Measurements from ENCODE around the gene SAMD9L. TPM values are rescaled to one million over a fixed set of nuclear protein-coding genes. Genes with fewer than 3 reads are reported as not detected.

Gene SAMD9L
- polyA plus RNA-seq, 2 of the 4 experiments (the other 2 are of a cell fraction) = 0.44 to 1.5 TPM

DNA sequence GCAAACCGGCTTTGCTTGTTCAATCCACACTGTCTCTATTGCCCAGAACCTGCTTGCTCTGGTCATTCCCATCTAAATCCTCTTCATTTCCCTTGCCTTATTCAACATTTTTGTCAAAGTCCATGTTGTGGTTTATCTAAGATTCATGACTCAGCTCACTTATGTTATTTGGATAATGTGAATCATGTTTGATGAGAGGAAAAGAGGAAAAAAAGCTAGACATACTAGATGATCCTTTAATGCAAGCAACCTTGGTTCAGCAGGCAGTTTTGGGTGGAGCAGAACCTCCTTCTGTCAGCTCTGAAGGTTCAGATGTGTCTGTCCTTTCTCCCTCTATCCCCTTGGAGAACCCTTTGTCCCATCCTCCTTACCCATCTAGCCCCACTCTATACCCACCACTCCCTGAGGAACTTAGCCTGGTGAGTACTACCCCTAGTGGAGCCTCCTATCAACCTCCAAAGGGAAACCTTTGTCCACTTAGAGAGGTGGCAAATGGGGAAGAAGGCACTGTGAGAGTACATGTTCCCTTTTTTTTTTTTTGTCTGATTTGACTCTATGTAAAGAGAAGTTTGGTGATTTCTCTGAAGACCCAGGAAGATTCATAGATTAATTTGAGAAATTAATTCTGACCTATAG lies 2.1 kb upstream of the SAMD9L start:
- peak overlapping the region in 1 of 2 experiments; percentile 56; a peak in 2 of 6 replicates for H3K27ac ChIP-seq
- H3K4me2 ChIP-seq = peak overlapping the region; percentile 48
- no peaks in the 10 kb centered on the region for H3K9me3 ChIP-seq
- H3K4me3 ChIP-seq = no peak overlapping the region
- peaks cover 30% of the 10 kb centered on the region for H3K4me1 ChIP-seq
- ChIA-PET POLR2A (no interaction called here), CTCF (interaction anchor here (1.3 to 1.7 kb wide), 3 partner anchors 11 to 77 kb away, joined by 3 to 4 read pairs (median 4); no protein-coding TSS in a partner anchor)
- ATAC-seq (peak; percentile 74 to 84), FAIRE-seq (no peak), DNase-seq (ENCODE audit: low read depth in 1 of 2, low spot score in 1 of 2) (peak in 1 of 2 experiments; percentile 53)
- 12% methylated on average over 1 of the region's 1 CpG for WGBS (ENCODE audit: missing lambda C conversion rate)
- no peak for TF ChIP-seq RNF2 (IDR thresholded peaks at IDR 0.05; ENCODE audit: borderline replicate concordance, low read depth)
- TF ChIP-seq CHD4 (IDR thresholded peaks at IDR 0.05; ENCODE audit: borderline replicate concordance) = no peak
- no peak for TF ChIP-seq FOSL2 (IDR thresholded peaks at IDR 0.05)
- TF ChIP-seq FOSL2 (CRISPR knock-in tag; IDR thresholded peaks at IDR 0.05) = peak; percentile 68
- peak; percentile 75 for TF ChIP-seq MAFK (IDR thresholded peaks at IDR 0.05; ENCODE audit: partially characterized antibody)
- TF ChIP-seq GATA3 (IDR thresholded peaks at IDR 0.05; ENCODE audit: borderline replicate concordance) = no peak; the same call in 1 of the 2 replicates
- no peak for TF ChIP-seq HOXA7 (CRISPR knock-in tag; IDR thresholded peaks at IDR 0.05)
- TF ChIP-seq RFX5 (IDR thresholded peaks at IDR 0.05) = no peak
- peak; percentile 23; the same call in 1 of the 2 replicates for TF ChIP-seq JUNB (IDR thresholded peaks at IDR 0.05)

DNA sequence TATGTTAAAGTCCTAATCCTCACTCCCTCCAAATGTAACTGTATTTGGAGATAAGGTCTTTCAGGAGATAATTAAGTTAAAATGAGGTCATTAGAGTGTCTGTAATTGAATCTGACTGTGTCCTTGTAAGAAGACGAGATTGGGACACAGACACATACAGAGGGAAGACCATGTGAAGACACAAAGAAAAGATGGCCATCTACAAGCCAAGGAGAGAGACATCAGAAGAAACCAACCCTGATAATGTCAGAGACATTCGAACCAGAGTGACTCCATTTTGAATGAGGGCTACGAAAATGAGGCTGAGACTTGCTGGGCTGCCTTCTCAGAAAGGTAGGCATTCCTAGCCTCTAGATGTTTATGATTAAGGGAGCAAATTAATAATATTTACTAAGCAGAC lies 542 bp upstream of the SAMD9L start:
- Histone ChIP-seq H3K4me1 (peaks cover 30% of the 10 kb centered on the region), H3K9me3 (no peaks in the 10 kb centered on the region), H3K27ac (peak overlapping the region in 1 of 2 experiments; percentile 14; a peak in 2 of 6 replicates), H3K4me2 (peak overlapping the region; percentile 79), H3K4me3 (peak overlapping the region; percentile 20; the same call in 1 of the 3 replicates)
- WGBS (ENCODE audit: missing lambda C conversion rate) = 87% methylated on average over 3 of the region's 3 CpGs
- no peak for ATAC-seq
- ChIA-PET POLR2A (no interaction called here), CTCF (no interaction called here)
- no peak for DNase-seq (ENCODE audit: low read depth in 1 of 2, low spot score in 1 of 2)
- FAIRE-seq = no peak
- TF ChIP-seq TFCP2L1 (CRISPR knock-in tag; IDR thresholded peaks at IDR 0.05) = no peak
- TF ChIP-seq, protein P1, sequence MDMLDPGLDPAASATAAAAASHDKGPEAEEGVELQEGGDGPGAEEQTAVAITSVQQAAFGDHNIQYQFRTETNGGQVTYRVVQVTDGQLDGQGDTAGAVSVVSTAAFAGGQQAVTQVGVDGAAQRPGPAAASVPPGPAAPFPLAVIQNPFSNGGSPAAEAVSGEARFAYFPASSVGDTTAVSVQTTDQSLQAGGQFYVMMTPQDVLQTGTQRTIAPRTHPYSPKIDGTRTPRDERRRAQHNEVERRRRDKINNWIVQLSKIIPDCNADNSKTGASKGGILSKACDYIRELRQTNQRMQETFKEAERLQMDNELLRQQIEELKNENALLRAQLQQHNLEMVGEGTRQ (IDR thresholded peaks at IDR 0.05) = no peak
- 0 out of 2 replicates have a peak, but pooled peaks have one; percentile 18 for TF ChIP-seq HOXB13 (CRISPR knock-in tag; IDR thresholded peaks at IDR 0.05; ENCODE audit: low read depth)
- TF ChIP-seq MYC (IDR thresholded peaks at IDR 0.05; ENCODE audit: borderline replicate concordance, low read length) = no peak
- TF ChIP-seq ZC3H11A (IDR thresholded peaks at IDR 0.05) = no peak
- 0 out of 2 replicates have a peak, but pooled peaks have one; percentile 34 for TF ChIP-seq ZSCAN20 (CRISPR knock-in tag; IDR thresholded peaks at IDR 0.05)
- no peak for TF ChIP-seq KDM5A (IDR thresholded peaks at IDR 0.05)
- TF ChIP-seq EP300 (IDR thresholded peaks at IDR 0.05) = no peak
- TF ChIP-seq CHD4 (IDR thresholded peaks at IDR 0.05; ENCODE audit: borderline replicate concordance) = no peak
- TF ChIP-seq ESRRA (IDR thresholded peaks at IDR 0.05; ENCODE audit: borderline replicate concordance, low read length) = no peak
- TF ChIP-seq MAFK (IDR thresholded peaks at IDR 0.05; ENCODE audit: partially characterized antibody) = no peak

DNA sequence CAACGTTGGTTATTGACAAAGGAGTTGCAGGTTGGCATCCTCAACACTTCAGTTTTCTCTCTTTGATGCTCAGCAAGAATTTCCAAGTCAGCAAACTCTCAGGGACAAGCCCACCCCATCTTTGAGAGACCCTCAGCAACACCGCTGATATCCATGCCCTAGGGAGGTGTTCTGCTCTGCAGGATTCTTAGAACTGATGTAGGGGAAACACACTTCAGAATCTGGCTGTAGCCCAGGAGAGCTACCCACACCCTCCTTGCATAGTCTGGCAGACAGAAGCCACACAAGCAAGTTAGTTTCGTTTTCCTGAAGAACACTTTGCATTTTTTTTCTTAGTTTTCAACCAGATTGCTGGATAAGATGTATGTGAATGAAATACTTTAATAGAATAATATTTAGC lies 822 bp downstream of the SAMD9L start:
- CTCF ChIA-PET = no interaction called here
- POLR2A ChIA-PET = no interaction called here
- FAIRE-seq (no peak), DNase-seq (ENCODE audit: low read depth in 1 of 2, low spot score in 1 of 2) (peak; percentile 10 to 11), ATAC-seq (peak in 1 of 2 experiments; percentile 42; a peak in 2 of 6 replicates)
- Histone ChIP-seq H3K4me2 (peak overlapping the region; percentile 79), H3K4me3 (peak overlapping the region; percentile 20; the same call in 2 of the 3 replicates), H3K4me1 (peaks cover 30% of the 10 kb centered on the region), H3K9me3 (no peaks in the 10 kb centered on the region), H3K27ac (peak overlapping the region in 1 of 2 experiments; percentile 37; a peak in 4 of 6 replicates)
- WGBS (ENCODE audit: missing lambda C conversion rate) = 18% methylated on average over 3 of the region's 3 CpGs
- TF ChIP-seq, protein P2, sequence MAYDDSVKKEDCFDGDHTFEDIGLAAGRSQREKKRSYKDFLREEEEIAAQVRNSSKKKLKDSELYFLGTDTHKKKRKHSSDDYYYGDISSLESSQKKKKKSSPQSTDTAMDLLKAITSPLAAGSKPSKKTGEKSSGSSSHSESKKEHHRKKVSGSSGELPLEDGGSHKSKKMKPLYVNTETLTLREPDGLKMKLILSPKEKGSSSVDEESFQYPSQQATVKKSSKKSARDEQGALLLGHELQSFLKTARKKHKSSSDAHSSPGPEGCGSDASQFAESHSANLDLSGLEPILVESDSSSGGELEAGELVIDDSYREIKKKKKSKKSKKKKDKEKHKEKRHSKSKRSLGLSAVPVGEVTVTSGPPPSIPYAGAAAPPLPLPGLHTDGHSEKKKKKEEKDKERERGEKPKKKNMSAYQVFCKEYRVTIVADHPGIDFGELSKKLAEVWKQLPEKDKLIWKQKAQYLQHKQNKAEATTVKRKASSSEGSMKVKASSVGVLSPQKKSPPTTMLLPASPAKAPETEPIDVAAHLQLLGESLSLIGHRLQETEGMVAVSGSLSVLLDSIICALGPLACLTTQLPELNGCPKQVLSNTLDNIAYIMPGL (CRISPR knock-in tag; IDR thresholded peaks at IDR 0.05; ENCODE audit: borderline replicate concordance) = no peak
- TF ChIP-seq HOXB5 (CRISPR knock-in tag; IDR thresholded peaks at IDR 0.05) = no peak
- TF ChIP-seq, protein P3, sequence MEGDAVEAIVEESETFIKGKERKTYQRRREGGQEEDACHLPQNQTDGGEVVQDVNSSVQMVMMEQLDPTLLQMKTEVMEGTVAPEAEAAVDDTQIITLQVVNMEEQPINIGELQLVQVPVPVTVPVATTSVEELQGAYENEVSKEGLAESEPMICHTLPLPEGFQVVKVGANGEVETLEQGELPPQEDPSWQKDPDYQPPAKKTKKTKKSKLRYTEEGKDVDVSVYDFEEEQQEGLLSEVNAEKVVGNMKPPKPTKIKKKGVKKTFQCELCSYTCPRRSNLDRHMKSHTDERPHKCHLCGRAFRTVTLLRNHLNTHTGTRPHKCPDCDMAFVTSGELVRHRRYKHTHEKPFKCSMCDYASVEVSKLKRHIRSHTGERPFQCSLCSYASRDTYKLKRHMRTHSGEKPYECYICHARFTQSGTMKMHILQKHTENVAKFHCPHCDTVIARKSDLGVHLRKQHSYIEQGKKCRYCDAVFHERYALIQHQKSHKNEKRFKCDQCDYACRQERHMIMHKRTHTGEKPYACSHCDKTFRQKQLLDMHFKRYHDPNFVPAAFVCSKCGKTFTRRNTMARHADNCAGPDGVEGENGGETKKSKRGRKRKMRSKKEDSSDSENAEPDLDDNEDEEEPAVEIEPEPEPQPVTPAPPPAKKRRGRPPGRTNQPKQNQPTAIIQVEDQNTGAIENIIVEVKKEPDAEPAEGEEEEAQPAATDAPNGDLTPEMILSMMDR (IDR thresholded peaks at IDR 0.05) = no peak
- TF ChIP-seq CEBPB (IDR thresholded peaks at IDR 0.05) = no peak
- TF ChIP-seq NFE2L2 (conservative IDR thresholded peaks at IDR 0.05; ENCODE audit: low read length) = no peak
- TF ChIP-seq, protein P4, sequence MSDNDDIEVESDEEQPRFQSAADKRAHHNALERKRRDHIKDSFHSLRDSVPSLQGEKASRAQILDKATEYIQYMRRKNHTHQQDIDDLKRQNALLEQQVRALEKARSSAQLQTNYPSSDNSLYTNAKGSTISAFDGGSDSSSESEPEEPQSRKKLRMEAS (IDR thresholded peaks at IDR 0.05) = no peak
- TF ChIP-seq NPAS2 (CRISPR knock-in tag; IDR thresholded peaks at IDR 0.05; ENCODE audit: borderline replicate concordance) = no peak
- TF ChIP-seq HEYL (CRISPR knock-in tag; IDR thresholded peaks at IDR 0.05) = no peak
- no peak for TF ChIP-seq ZSCAN20 (CRISPR knock-in tag; IDR thresholded peaks at IDR 0.05)
- TF ChIP-seq EHMT2 (IDR thresholded peaks at IDR 0.05; ENCODE audit: low read depth) = no peak
- no peak for TF ChIP-seq BHLHE40 (IDR thresholded peaks at IDR 0.05; ENCODE audit: low read depth, low read length)
- no peak for TF ChIP-seq NR3C1 (IDR thresholded peaks at IDR 0.05)
- TF ChIP-seq, protein P5, sequence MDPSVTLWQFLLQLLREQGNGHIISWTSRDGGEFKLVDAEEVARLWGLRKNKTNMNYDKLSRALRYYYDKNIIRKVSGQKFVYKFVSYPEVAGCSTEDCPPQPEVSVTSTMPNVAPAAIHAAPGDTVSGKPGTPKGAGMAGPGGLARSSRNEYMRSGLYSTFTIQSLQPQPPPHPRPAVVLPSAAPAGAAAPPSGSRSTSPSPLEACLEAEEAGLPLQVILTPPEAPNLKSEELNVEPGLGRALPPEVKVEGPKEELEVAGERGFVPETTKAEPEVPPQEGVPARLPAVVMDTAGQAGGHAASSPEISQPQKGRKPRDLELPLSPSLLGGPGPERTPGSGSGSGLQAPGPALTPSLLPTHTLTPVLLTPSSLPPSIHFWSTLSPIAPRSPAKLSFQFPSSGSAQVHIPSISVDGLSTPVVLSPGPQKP (IDR thresholded peaks at IDR 0.05; ENCODE audit: low read depth, low read length) = no peak
